Thyroid gland (tissue), 4 donors: ENCODE measurements around the gene DCDC2.

Experiments
- CTCF ChIP-seq, 6 experiments: fragments of 200-600 bp in 3 of 6; fragments of 450-650 bp in 3 of 6; sonication (generic) in 3 of 6; IDR thresholded peaks; one replicate each; pipeline ENCODE4 v1.5.1; 2016 to 2019; ENCODE audit warnings: antibody characterized with exemption in 6 of 6, mild to moderate bottlenecking in 2 of 6, inconsistent platforms in 1 of 6, moderate library complexity in 1 of 6
- POLR2A ChIP-seq, 2 donors: fragments of 450-650 bp; IDR thresholded peaks; one replicate each; pipeline ENCODE4 v1.6.1; 2017; ENCODE audit warnings: antibody characterized with exemption in 2 of 2, mild to moderate bottlenecking in 2 of 2, moderate library complexity in 1 of 2

- TF ChIP-seq POLR2A (IDR thresholded peaks at IDR 0.05) (no peak), CTCF (IDR thresholded peaks at IDR 0.05) (no peak)
Measured at GRCh38 chr6:24245275-24245674, 112.6 kb downstream of the DCDC2 start.
